ENCODE measurements around the gene PPP1R1B.

The PPP1R1B gene

DNA sequence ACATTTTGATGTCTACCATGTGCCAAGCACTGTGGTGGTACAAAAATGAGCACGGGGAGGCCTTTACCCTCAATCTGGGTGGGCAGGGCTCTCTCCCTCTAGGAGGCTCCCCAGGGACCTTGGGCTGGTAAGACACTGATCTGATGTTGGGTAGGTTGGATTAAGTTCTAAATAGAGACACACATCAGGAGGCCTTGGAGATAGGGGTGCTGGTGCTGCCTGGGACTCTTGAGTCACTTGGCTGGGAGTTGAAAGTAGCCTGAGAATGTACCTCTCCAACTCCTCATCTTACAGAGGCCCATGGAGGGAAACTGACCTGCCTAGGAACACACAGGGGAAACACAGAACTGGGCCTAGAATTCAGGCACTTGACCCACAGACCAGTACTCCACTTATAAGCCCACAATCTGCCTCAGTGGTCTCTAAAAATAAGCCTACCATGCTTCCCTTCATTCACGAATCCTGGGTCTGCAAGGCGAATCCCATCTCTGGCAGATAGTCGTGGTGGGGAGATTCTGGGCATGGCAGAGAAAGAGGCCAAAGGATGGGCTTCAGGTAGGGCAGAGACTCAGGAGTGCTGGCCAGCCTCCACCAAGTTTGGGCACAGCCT is 17.2 kb upstream of the PPP1R1B start:
- peaks cover 58% of the 10 kb centered on the region for H3K27me3 ChIP-seq (replicated peaks; ENCODE audit: control insufficient read depth, insufficient read depth, low read length)
- no peak overlapping the region for H3K4me3 ChIP-seq (ENCODE audit: low read length)
- no peak overlapping the region for H3K9ac ChIP-seq (ENCODE audit: low read length)

DNA sequence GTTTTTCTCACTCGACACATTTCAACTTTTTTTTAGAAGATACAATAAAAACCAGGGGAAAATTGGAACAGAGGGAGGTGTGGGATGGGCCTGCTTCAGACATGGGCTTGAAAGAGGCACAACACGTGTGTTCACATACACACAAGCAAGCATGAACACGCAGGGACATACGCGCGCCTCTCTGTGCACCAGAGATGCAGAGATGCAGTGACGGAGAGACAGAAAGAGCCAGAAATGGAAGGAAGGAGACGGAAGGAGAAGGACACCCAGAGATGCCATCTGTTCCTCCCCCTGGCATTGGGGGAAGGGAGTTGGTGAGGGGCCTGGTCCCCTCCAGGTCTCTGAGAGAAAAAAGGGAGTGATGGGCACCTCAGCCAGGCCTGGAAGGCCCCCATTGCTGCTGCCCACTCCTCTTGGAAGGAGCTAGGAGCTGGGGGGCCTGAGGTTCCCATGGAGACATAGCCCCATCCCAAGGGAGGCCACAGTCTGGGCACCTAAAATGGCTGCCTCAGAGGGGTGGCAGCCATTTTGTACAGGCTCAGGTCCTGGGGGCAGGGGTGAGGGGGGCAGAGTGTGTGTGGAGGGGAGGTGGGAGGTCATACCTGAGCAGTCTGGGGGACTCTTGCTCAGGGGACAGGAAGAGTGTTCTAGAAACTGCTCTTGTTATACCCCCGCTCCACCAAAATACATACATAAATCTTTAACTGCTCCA is 15.2 kb upstream of the PPP1R1B start:
- no peaks in the 10 kb centered on the region for H3K9me3 ChIP-seq (ENCODE audit: control insufficient read depth, low read length)
- DNase-seq (ENCODE audit: low read depth) = no peak
- H3K36me3 ChIP-seq (ENCODE audit: control insufficient read depth, insufficient read depth, low read length, severe bottlenecking) = no peaks in the 10 kb centered on the region
- peaks cover 62% of the 10 kb centered on the region for H3K27me3 ChIP-seq (replicated peaks; ENCODE audit: control insufficient read depth, insufficient read depth, low read length)
- H3K4me1 ChIP-seq (ENCODE audit: control insufficient read depth, insufficient read depth, low read length) = no peaks in the 10 kb centered on the region
- H3K4me3 ChIP-seq (ENCODE audit: low read length) = no peak overlapping the region
- H3K9ac ChIP-seq (ENCODE audit: low read length) = no peak overlapping the region

More for the DNA sequence above, 17.2 kb upstream of the PPP1R1B start:
- DNase-seq (ENCODE audit: low read depth) = no peak
- H3K4me1 ChIP-seq (ENCODE audit: control insufficient read depth, insufficient read depth, low read length) = peaks cover 3% of the 10 kb centered on the region
- H3K9me3 ChIP-seq (ENCODE audit: control insufficient read depth, low read length) = no peaks in the 10 kb centered on the region
- no peaks in the 10 kb centered on the region for H3K36me3 ChIP-seq (ENCODE audit: control insufficient read depth, insufficient read depth, low read length, severe bottlenecking)

DNA sequence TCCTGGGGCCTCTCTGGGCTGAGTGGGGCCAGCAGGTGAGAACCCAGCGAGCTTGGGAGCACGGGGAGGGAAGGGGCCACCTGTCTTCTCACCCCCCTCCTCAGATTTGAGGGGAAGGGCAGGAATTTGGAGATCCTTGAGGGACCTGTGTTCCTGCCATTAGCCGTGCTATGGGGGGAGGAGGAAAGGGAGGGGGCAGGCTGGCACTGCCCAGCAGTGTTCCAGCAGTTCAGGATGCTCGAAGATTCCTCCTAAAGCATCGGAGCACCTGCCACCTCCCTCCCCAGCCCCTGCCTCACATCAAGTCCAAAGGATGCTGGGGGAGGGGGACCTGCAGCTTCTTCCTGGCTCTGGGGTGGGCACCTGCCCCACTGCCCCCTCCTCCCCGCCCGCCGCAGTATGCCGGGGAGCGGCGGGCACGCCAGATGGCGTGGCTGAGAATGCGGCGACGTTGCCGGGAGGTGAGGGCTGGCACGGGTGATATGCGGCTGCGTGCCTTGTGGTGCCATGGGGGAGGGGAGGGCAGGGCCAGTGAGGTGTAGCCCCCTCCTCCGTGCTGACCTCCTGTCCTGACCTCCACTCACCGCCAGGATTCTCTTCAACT is 14.4 kb upstream of the PPP1R1B start:
- DNase-seq (ENCODE audit: low read depth) = no peak
- no peaks in the 10 kb centered on the region for H3K36me3 ChIP-seq (ENCODE audit: control insufficient read depth, insufficient read depth, low read length, severe bottlenecking)
- no peaks in the 10 kb centered on the region for H3K9me3 ChIP-seq (ENCODE audit: control insufficient read depth, low read length)
- H3K4me3 ChIP-seq (ENCODE audit: low read length) = no peak overlapping the region
- H3K27me3 ChIP-seq (replicated peaks; ENCODE audit: control insufficient read depth, insufficient read depth, low read length) = peaks cover 62% of the 10 kb centered on the region
- H3K9ac ChIP-seq (ENCODE audit: low read length) = no peak overlapping the region
- H3K4me1 ChIP-seq (ENCODE audit: control insufficient read depth, insufficient read depth, low read length) = no peaks in the 10 kb centered on the region

GRCh38 chr17:39612935-39613464 is 13.8 kb upstream of the PPP1R1B start:
- Histone ChIP-seq H3K9ac (ENCODE audit: low read length) (no peak overlapping the region), H3K9me3 (ENCODE audit: control insufficient read depth, low read length) (no peaks in the 10 kb centered on the region), H3K27me3 (replicated peaks; ENCODE audit: control insufficient read depth, insufficient read depth, low read length) (peaks cover 61% of the 10 kb centered on the region), H3K4me3 (ENCODE audit: low read length) (no peak overlapping the region), H3K4me1 (ENCODE audit: control insufficient read depth, insufficient read depth, low read length) (no peaks in the 10 kb centered on the region), H3K36me3 (ENCODE audit: control insufficient read depth, insufficient read depth, low read length, severe bottlenecking) (no peaks in the 10 kb centered on the region)
- DNase-seq (ENCODE audit: low read depth) = no peak

DNA sequence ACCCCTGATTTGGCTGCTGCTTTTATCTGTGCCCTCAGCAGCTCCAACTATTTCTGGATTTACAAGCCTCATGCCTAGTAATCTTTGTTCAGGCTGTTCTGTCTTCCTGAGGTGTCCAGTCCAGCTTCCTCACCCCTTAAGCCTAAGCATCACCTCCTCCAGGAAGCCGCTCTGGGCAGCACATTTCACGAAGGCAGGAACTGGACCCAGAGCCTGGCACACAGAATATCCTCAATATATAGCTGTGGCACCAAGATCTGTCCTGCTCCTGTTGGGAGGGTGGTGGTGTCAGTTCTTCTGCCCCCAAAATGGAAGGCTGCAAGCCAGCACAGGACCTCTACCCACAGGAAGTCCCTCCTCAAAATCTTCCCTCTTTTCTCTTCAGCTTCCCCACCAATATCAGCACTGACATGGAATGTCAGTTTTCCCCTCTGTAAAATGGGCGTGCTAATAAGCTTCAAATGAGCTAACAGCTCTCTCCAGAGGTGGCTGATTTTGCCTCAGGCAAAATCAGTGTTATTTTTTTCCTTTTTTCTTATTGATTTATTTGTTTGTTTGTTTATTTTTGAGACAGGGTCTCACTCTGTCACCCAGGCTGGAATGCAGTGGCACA is 12.1 kb upstream of the PPP1R1B start:
- Histone ChIP-seq H3K4me3 (ENCODE audit: low read length) (no peak overlapping the region), H3K27me3 (replicated peaks; ENCODE audit: control insufficient read depth, insufficient read depth, low read length) (peaks cover 52% of the 10 kb centered on the region), H3K9ac (ENCODE audit: low read length) (no peak overlapping the region), H3K4me1 (ENCODE audit: control insufficient read depth, insufficient read depth, low read length) (no peaks in the 10 kb centered on the region), H3K9me3 (ENCODE audit: control insufficient read depth, low read length) (no peaks in the 10 kb centered on the region), H3K36me3 (ENCODE audit: control insufficient read depth, insufficient read depth, low read length, severe bottlenecking) (no peaks in the 10 kb centered on the region)
- DNase-seq (ENCODE audit: low read depth) = no peak

- H3K4me3 ChIP-seq (ENCODE audit: low read length) = no peak overlapping the region
- H3K4me1 ChIP-seq (ENCODE audit: control insufficient read depth, insufficient read depth, low read length) = no peaks in the 10 kb centered on the region
- DNase-seq (ENCODE audit: low read depth) = no peak
- no peak overlapping the region for H3K9ac ChIP-seq (ENCODE audit: low read length)
- H3K9me3 ChIP-seq (ENCODE audit: control insufficient read depth, low read length) = no peaks in the 10 kb centered on the region
- H3K36me3 ChIP-seq (ENCODE audit: control insufficient read depth, insufficient read depth, low read length, severe bottlenecking) = no peaks in the 10 kb centered on the region
- H3K27me3 ChIP-seq (replicated peaks; ENCODE audit: control insufficient read depth, insufficient read depth, low read length) = peaks cover 54% of the 10 kb centered on the region
These were observed 11.3 kb upstream of the PPP1R1B start for GRCh38 chr17:39615434-39615833.

DNA sequence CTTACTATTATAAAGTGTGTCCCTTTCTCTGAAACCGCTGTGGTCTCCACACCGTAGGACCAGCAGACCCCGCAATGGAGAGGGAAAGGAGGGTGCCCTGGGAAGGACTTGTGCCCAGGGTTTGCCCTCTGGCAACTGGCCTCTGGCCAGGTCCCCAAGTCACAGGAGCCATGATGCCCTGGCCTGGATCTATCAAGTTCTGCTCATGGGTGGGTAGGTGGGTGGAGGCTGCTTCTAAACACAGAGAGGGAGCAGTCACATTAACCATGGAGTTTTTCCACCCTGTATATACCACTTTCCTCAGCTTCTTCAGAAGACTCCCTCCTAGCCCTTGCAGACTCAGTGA is 9.7 kb upstream of the PPP1R1B start:
- H3K27me3 ChIP-seq (replicated peaks; ENCODE audit: control insufficient read depth, insufficient read depth, low read length) = peaks cover 43% of the 10 kb centered on the region
- no peak for DNase-seq (ENCODE audit: low read depth)
- no peak overlapping the region for H3K9ac ChIP-seq (ENCODE audit: low read length)
- no peaks in the 10 kb centered on the region for H3K36me3 ChIP-seq (ENCODE audit: control insufficient read depth, insufficient read depth, low read length, severe bottlenecking)
- no peaks in the 10 kb centered on the region for H3K4me1 ChIP-seq (ENCODE audit: control insufficient read depth, insufficient read depth, low read length)
- no peaks in the 10 kb centered on the region for H3K9me3 ChIP-seq (ENCODE audit: control insufficient read depth, low read length)
- H3K4me3 ChIP-seq (ENCODE audit: low read length) = no peak overlapping the region

DNA sequence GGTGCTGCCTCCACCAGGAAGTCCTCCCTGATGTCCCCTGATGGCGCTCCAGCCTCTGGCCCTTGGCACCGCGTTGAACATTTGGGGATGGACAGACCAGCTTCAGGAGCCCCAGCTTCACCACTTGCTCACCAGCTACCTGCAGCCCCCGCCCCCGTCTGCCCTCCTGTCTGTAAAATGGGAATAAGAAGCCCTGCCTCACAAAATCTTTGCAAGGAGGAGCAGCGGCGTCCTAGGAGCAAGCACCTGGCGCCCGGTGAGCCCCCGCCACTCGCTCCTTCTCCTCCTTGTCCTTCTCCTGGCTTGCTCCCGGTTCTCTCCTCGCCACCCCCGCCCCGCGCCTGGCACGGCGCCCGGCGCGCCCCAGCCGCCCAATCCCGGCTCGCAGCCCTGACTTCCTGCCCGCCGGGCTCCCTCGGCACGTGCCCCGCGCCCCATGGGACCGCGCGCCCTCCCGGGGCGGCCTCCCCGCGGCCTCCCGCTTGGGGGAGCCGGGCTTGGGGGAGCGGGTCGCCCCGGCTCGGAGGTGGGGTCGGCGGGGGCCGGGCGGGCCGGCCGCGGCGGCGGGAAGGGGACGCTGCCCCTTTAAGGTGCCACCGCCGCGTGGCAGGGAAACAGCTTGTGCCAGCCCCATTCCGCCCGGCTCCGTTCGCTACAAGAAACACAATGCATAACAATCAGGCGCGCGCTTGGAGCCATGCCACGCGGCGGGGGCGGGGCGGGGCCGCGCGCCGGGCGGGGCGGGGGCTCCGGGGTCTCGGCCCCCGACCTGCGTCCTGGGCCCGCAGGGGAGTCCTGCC is 9.1 kb upstream of the PPP1R1B start:
- Histone ChIP-seq H3K9me3 (ENCODE audit: control insufficient read depth, low read length) (no peaks in the 10 kb centered on the region), H3K9ac (ENCODE audit: low read length) (peak overlapping the region; percentile 20), H3K4me3 (ENCODE audit: low read length) (peak overlapping the region; percentile 86), H3K4me1 (ENCODE audit: control insufficient read depth, insufficient read depth, low read length) (no peaks in the 10 kb centered on the region), H3K36me3 (ENCODE audit: control insufficient read depth, insufficient read depth, low read length, severe bottlenecking) (no peaks in the 10 kb centered on the region), H3K27me3 (replicated peaks; ENCODE audit: control insufficient read depth, insufficient read depth, low read length) (peaks cover 37% of the 10 kb centered on the region)
- peak; percentile 73 for DNase-seq (ENCODE audit: low read depth)

DNA sequence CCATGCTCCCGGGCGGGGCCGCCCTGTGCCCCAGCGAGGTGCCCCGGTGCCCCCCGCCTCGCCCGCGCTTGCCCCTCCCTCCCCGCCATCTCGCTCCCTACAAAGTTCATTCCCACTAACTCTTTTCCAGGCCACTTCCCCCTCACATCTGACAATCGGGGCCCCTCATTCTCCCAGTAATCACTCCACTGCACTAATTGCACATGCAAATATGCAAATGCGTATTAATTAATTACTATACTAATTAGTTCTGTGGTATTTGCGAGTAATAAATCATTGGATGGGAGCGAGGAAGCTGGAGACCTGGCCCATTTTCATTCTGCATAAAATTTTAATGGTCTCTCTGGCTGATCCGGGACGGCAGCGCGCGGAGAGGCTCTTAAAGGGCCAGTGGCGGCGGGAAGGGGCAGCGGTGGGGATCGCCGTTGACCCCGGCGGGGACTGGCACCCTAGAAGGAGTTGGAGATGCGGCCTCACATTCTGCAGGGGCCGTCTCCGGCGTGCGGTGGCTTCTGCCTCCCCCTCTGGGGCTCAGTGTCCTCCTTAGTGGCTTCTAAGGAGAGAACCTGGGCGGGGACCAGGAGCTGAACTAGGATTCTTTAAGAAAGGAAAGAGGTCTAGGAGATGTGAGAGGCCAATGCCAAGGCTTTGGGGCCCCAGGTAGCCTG is 8.4 kb upstream of the PPP1R1B start:
- Histone ChIP-seq H3K4me1 (ENCODE audit: control insufficient read depth, insufficient read depth, low read length) (peaks cover 4% of the 10 kb centered on the region), H3K4me3 (ENCODE audit: low read length) (peak overlapping the region; percentile 86), H3K9ac (ENCODE audit: low read length) (peak overlapping the region; percentile 76), H3K36me3 (ENCODE audit: control insufficient read depth, insufficient read depth, low read length, severe bottlenecking) (no peaks in the 10 kb centered on the region), H3K27me3 (replicated peaks; ENCODE audit: control insufficient read depth, insufficient read depth, low read length) (peaks cover 30% of the 10 kb centered on the region), H3K9me3 (ENCODE audit: control insufficient read depth, low read length) (no peaks in the 10 kb centered on the region)
- peak; percentile 45 for DNase-seq (ENCODE audit: low read depth)

GRCh38 chr17:39618956-39619785 is 7.6 kb upstream of the PPP1R1B start:
- no peak for DNase-seq (ENCODE audit: low read depth)
- Histone ChIP-seq H3K9me3 (ENCODE audit: control insufficient read depth, low read length) (no peaks in the 10 kb centered on the region), H3K4me1 (ENCODE audit: control insufficient read depth, insufficient read depth, low read length) (peaks cover 4% of the 10 kb centered on the region), H3K36me3 (ENCODE audit: control insufficient read depth, insufficient read depth, low read length, severe bottlenecking) (no peaks in the 10 kb centered on the region), H3K27me3 (replicated peaks; ENCODE audit: control insufficient read depth, insufficient read depth, low read length) (peaks cover 28% of the 10 kb centered on the region), H3K4me3 (ENCODE audit: low read length) (peak overlapping the region; percentile 86), H3K9ac (ENCODE audit: low read length) (no peak overlapping the region)

Data from adipocyte (in vitro differentiated cells).